NCI-H345 (cell line): ENCODE results near the gene DDA1.
"Not testable (repeated sequence)": the region's sequence is repeated elsewhere in the genome, so short reads cannot be mapped to it uniquely, and the experiment has no call there.

Experiments used
- DNase-seq: peaks from one replicate; lab custom pipeline; 2025; lab: John Stamatoyannopoulos, UW

DDA1 gene

DNA sequence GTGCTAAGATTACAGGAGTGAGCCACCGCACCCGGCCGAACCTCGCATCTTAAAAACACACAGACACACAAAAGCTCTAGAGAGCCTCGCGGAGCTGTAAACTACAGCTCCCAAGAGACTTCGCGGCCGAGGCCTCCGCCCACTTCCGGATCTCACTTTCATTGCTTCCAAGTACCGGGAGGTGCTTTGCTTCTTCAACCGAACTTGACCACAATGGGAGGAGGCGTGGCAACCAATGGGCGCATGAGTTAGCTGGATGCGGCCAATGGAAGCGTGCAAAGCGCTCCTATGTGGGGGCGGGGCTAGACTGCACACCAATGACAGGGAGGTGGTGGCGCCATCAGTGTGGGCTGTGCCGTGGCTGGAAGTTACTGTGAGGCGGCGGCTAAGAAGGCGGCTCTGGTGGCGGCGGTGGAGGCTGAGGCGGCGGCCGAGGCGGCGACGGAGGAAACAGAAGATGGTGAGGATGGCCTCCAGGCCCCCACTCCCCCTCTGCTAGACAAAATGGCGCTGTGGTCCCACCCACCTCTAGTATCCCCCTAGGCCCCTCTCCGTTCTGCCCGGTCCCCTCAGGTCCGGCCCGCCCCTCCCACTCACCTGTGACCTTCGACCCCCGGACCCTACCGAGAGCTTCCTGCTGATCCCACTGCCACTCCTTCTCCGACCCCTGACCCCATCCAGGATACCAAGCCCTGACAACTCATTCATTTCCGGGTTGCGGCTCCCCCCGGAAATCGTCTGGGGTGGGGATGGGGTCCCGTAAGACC is at the start of gene DDA1:
DDA1 (plus strand) TSS at position 366 of the 767 bp plus-strand sequence; CDS start at position 458, 92 bp downstream.
- peak; percentile 99 for DNase-seq

DNA sequence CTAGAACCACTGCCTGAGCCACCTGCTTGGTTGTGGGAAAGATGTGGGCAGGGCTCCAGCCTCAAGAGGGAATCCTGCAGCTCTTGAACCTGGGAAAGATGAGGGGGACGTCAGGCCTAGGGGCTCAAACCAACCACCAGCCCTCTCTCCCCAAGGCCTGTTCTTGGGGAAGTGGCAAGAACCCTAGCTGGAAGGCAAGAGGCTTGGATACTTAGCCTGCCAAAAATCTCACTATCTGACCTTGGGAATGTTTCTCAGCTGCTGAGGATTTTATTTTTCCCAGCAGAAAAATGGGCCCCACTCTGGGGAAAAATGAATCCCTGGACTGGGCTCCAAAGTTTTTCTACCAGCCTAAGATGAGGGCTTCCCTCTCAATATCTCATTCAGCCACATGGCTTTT is 49.4 kb upstream of the DDA1 start:
- DNase-seq = no peak

DNA sequence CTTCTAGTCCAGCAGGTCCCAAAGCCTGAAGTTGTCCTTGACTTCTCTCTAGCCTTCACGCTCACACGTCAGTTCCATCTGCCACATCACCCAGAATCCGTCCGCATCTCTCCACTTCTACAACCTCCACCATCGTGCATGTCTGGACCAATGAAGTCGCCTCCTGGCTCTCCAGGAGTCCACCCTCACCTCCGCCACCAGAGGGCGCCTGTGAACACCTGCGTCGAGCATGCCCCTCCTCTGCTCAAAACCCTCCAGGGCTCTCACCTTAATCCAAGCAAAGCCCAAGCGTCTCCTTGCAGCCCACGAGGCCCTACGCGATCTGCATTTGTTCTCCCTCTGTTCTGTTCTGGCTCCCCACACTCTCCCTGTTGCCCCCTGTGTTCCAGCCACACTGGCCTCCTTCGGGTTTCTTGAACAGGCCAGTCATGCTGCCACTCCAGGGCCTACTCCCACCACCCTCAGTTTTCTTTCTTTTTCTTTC is 48.5 kb upstream of the DDA1 start:
- DNase-seq = peak; percentile 74

DNA sequence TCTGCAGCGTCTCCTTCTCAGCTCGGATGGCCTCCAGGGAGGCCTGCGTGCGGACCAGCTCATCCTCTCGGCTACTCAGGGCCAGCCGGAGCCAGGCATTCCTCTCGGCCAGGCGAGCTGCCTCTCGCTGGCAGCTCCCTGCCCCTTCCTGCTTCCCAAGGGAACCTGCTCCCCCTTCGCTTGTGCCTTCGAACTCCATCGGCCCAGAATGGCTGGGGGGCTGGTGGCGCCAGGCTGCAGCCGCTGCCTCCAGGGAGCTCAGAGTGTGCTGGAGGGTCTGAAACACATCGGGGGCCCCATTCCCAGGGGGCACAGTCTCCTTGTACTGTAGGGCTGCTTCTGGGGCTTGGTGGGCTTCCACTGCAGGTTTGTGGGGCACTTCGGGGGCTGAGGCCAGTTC is 46.8 kb upstream of the DDA1 start:
- no peak for DNase-seq

DNA sequence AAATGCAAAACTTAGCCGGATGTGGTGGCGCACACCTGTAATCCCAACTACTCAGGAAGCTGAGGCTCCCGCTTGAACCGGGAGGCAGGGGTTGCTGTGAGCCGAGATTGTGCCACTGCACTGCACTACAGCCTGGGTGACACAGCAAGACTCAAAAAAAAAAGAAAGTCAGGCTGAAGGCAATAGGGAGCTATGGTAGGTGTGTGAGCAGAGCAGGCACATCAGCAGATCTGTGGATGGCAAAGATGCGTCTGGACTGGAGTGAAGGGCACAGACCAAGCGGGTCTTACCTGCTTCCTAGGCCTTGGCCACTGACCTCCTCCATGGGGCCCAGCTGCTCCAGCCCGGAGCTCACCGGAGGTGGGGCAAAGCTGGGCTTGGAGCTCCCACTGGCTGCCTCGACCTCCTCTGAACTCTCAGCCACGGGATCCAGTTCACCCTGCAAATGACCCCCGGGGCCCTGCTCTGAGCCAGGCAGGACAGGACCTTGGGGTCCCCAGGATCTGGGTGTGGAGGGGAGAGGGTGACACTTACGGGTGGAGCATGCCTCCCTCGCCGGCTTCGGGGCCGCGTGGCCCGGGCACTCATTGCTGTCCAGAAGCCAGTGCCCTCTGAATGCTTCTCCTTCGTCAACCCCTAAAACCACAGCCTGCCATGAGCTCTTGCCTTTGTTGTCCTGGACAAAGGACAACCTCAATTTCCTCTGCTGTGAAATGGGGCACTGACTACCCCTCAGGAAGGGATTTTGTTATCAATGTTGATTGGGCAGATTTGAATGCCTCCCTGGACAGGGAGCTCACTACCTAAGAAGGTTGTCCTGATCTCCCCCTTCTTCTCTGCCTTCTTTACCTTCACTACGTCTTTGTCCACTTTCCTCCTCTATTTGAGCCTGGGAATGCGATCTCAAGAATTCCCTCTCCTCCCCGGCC is 45.4 kb upstream of the DDA1 start:
- DNase-seq = no peak

DNA sequence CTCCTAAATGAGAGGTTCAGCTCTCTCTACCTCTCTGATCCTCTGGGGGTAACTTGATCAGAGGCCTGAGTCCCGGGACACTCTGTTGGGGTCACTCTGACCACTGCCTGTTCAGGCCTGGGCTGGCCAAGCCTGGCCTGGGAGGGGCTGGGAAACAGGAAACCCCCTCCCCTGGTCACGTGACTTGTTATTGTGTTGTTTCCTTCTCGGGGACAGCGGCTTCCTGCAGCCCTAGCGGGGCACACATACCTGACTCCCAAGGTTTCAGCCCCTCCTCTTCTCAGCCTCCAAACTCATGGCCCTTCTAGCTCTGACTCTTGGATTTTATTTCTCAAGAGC is 44.8 kb upstream of the DDA1 start, which contains the start of gene USHBP1:
USHBP1 (minus strand) TSS at position 105 of the 339 bp plus-strand sequence. CDS start 446 bp downstream, outside the sequence.
- DNase-seq = no peak

DNA sequence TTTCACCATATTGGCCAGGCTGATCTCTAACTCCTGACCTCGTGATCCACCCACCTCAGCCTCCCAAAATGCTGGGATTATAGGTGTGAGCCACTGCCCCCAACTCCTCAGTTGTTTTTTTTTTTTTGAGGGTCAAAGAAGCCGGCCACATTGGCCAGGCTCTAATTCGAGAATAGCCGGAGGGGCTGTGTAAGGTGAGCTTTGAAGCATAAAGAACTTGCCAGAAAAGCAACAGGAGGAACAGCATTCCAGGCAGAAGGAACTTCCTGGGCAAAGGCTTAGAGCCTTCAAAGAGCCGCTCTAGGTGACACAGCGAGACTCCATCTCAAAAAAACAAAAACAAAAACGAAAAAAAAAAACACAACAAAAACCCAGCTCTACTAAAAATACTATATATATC is 43.3 kb upstream of the DDA1 start:
- no peak for DNase-seq

DNA sequence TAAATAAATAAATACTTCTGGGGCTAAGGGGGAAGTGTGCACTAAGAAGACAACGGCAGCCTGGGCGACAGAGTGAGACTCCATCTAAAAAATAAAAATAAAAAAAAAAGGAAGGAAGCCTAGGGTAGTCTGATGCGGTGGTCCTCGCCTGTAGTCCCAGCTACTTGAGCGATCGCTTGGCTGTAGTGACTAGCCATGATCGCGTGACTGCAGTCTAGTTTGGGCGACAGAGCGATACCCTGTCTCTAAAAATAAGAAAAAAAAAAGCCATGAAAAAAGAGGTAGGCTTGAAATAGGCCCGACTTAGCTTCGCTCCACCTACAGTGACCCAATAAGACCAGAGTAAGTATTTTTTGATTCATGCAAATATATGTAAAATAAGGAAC is 42.8 kb upstream of the DDA1 start:
- DNase-seq = no peak

DNA sequence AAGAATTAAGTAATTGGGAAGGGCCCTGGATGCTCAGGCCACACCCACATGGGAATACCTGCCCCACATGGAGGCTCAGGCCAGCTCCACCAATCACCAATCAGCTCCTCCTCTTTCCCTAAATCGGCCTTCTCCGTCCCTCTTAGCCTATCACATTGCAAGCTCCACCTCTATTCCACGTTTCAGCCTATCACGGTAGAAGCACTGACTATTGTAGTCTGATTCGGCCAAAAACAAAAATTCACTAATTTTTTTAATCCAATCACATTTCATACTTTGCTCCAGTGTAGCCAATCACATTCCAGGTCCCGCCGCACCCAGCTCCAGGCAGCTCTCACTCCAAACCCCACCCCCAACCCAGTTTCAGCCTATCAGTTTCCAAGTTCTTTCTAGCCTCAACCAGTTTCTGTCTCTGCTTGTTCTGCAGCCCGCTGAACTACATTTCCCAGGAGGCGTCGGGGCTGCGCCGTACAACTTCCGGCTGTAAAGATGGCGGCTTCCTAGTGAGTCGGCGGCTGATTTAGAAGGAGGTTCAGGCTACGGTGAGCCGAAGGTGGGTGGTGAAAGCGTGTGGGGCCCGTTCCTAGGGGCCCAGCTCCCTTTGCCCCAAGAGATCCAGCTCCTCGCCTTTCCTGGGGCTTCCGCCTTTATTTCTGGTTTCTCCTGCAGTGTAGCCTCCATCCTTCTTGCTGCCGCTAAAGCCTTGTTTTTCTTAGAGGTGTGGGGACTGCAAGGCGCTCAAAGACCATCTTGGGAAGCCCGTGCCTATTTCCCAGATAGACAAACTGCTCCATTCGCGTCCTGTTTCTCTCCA is 42.2 kb upstream of the DDA1 start, which contains the start of gene BABAM1:
BABAM1 (plus strand) TSS at position 469 of the 814 bp plus-strand sequence. CDS start 1,364 bp downstream, outside the sequence.
- DNase-seq = peak; percentile 95

DNA sequence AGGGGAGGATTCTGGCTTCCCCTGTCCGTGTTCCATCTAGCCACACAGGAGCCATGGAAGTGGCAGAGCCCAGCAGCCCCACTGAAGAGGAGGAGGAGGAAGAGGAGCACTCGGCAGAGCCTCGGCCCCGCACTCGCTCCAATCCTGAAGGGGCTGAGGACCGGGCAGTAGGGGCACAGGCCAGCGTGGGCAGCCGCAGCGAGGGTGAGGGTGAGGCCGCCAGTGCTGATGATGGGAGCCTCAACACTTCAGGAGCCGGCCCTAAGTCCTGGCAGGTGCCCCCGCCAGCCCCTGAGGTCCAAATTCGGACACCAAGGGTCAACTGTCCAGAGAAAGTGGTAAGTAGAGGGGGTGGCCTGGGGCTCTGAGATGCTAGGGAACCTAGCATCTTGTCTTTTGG is 40.6 kb upstream of the DDA1 start:
- no peak for DNase-seq

DNA sequence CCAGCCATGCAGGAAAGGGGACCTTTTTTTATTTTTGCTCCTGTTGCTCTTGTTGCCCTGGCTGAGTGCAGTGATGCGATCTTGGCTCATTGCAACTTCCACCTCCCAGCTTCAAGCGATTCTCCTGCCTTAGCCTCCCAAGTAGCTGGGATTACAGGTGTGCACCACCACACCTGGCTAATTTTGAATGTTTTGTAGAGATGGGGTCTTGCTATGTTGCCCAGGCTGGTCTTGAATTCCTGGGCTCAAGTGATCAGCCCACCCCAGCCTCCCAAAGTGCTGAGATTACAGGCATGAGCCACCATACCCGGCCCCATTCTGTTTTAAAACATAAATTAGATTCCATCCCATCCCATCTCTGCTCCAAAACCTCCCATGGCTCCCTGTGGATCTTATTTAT is 34.5 kb upstream of the DDA1 start:
- not testable (repeated sequence) for DNase-seq

DNA sequence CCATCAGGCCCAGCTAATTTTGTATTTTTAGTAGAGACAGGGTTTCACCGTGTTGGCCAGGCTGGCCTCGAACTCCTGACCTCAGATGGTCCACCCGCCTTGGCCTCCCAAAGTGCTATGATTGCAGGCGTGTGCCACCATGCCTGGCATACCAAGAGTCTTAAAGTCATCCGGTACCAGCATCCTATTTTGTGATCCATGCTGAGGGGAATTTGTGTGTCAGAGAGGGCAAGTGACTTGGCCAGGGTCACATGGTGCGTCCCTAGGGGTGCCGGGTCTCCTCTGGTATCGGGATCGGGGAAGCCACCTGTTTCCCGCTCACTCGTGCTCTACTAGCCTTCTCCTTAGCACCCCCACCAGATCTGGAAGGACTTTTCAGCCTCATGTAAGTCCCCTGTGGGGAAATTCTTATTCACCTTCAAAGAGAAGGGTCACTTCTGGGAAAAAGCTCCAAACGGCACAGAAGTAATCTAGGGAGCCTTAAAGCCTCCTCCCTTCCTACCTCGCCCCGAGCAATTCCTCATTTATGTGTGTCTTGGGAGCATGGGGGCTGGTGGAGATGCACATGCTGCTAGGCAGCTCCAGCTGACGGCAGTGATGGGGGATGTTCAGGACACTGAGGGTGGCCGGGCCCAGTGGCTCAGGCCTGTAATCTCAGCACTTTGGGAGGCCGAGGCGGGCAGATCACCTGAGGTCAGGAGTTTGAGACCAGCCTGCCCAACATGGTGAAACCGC is 33.8 kb upstream of the DDA1 start:
- DNase-seq = no peak

DNA sequence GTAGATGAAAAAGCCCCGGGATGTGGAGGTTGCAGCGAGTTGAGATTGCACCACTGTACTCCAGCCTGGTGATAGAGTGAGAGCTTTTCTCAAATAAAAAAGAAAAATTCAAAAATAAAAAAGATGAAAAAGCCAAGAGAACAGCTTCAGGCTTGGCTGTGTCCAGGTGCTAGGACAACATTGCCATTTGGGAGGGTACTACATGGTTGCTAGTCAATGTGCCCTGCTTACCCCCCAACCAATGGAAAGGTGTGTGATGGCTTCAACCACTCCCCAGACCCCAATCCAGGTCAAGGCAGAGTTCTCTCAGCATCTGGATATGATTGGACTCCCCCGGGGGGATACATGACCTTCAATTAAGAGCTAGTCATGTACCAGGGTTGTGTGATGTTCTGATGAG is 29.9 kb upstream of the DDA1 start:
- DNase-seq = no peak

DNA sequence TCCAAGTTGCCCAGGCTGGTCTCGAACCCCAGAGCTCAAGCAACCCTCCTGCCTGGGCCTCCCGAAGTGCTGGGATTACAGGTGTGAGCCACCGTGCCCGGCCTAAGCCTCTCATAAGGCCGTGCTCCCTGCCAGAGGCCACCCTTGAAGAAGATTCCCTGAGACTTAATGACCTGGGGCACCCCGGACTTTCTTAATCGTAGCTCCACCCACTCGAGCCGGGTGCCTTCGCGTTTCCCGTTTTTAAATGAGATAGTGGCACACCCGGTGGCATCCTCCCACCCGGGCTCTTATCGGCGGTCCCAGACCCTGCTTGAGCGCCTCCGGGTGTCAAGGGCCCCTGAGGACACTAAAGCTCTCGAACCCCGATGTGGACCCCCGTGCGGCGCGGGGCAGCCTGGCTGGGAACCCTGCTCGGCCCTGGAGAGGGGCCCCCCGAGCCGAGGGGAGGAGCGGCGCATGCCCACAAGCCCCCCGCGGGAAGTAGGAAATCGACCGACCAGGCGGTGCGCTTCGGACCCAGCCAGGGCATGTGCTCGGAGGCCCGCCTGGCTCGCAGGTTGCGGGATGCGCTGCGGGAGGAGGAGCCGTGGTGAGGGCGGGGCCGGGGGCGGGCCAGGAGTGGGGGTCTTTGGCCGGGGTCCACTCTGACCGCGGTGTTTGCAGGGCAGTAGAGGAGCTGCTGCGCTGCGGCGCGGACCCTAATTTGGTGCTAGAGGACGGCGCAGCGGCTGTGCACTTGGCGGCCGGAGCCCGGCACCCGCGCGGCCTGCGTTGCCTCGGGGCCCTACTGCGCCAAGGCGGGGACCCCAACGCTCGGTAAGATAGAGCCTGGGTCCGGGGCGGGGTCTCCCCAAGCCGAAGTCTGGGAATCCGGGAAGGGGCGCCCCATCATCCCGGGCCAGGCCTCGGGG is 27.7 kb upstream of the DDA1 start, which contains the start of gene ANKLE1:
ANKLE1 (plus strand) TSS at position 511 of the 914 bp plus-strand sequence; CDS start at position 531, 20 bp downstream.
- DNase-seq = no peak

DNA sequence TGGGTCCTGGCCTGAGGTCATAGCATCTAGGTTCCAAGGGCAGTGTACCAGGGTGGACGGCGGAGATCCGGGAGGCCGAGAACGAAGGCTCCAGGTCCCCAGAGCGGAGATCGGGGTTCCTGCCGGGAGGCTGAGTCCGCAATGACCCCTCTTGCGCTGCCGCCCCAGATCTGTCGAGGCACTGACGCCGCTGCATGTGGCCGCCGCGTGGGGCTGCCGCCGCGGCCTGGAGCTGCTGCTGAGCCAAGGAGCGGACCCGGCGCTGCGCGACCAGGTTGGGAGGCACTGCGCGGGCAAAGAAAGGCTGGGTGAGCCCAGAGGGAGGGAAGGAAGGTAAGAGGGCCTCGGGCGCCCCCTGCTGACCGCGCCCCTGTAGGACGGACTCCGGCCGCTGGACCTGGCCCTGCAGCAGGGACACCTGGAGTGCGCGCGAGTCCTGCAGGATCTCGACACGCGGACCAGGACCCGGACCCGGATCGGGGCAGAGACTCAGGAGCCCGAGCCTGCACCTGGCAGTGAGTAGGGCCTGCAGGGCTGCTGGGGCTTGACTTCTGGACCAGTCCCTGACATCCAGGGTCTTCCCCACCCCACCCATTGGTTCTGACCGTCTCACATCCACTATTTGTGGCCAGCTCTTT is 26.8 kb upstream of the DDA1 start:
- DNase-seq = peak; percentile 61

DNA sequence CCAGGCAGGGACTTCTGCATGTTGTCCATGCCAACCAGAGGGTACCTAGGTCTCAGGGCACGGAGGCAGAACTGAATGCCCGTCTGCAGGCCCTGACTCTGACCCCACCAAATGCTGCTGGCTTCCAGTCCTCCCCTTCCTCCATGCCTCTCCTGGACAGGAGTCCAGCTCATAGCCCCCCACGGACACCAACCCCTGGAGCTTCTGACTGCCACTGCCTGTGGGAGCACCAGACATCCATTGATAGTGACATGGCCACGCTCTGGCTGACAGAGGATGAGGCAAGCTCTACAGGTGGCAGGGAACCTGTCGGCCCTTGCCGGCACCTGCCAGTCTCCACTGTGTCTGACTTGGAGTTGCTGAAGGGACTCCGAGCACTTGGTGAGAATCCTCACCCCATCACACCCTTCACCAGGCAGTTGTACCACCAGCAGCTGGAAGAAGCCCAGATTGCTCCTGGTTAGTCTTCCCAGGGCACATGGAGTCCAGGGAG is 25.8 kb upstream of the DDA1 start:
- DNase-seq = no peak

DNA sequence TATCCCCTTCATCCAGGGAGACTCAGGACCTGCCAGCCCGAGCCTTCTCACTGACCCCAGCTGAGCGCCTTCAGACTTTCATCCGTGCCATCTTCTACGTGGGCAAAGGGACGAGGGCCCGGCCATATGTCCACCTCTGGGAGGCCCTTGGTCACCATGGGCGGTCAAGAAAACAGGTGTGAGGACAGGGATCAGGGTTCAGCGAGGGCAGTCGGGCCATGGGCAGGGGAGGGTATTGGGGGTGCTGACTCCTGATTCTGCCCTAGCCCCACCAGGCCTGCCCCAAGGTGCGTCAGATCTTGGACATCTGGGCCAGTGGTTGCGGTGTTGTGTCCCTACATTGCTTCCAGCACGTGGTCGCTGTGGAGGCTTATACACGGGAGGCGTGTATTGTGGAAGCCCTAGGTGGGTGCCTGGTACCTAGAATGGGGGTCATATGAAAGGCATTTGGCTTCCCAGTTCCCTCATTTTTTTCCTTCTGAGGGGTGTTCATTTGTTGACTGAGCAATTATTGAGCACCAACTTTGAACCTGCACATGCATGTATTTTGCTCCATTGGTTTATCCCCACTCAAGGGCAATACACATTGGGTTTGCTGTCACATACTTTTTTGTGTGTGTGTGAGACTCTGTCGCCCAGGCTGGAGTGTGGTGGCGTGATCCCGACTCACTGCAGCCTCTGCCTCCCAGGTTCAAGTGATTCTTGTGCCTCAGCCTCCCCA is 23.8 kb upstream of the DDA1 start:
- no peak for DNase-seq

DNA sequence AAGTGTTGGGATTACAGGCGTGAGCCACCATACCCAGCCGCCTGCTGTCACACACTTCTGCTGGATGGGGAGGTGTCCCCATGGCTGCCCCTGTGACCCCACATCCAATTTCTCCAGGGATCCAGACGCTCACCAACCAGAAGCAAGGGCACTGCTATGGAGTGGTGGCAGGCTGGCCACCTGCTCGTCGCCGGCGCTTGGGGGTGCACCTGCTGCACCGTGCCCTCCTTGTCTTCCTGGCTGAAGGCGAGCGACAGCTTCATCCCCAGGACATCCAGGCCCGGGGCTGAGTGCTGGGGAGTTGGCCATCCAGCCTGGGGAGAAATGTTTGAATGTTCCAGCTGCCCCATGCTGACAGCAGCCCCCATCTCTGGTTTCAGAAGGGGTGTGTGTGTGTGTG is 23.1 kb upstream of the DDA1 start:
- DNase-seq = no peak

DNA sequence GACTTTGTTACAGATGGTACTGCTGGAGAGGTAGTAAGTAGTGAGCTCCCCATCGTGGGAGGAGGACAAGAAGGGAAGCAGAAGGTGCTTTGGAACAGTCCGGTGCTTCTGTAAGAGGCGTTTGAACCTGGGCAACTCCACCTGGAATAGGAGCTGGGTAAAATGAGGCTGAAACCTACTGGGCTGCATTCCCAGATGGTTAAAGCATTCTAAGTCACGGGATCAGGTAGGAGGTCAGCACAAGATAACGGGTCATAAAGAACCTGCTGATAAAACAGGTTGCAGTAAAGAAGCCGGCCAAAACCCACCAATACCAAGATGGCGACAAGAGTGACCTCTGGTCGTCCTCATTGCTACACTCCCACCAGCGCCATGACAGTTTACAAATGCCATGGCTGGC is 22.6 kb upstream of the DDA1 start:
- DNase-seq = no peak
